GM10248 (cell line): ENCODE data around the gene NGFR.

Experiments
- CTCF ChIA-PET: fragments of 300-600 bp; sonication (Branson Sonifier 250); formaldehyde crosslinking; extraction: SDS; loops from one replicate; lab custom pipeline; 2021; ENCODE audit warnings: antibody characterized with exemption; lab: Yijun Ruan, JAX
- POLR2A ChIA-PET: fragments of 350-650 bp; sonication (Branson Sonifier 250); formaldehyde crosslinking; extraction: SDS; loops from one replicate; lab custom pipeline; 2020; ENCODE audit warnings: antibody characterized with exemption; lab: Yijun Ruan, JAX
- DNase-seq: peaks from one replicate; pipeline ENCODE4 v3.0.0; 2012; ENCODE audit errors: extremely low spot score
- CTCF ChIP-seq: IDR thresholded peaks from 2 replicates; pipeline ENCODE4 v1.5.1; 2012; ENCODE audit warnings: mild to moderate bottlenecking, low read depth; ENCODE audit errors: extremely low read depth, missing control alignments, control extremely low read depth

The NGFR gene

GRCh38 chr17:49483599-49484509 is 11.2 kb upstream of the NGFR start:
- CTCF ChIA-PET = interaction anchor here (2.0 kb wide), 1 partner anchor 74 kb away, joined by 4 read pairs; no protein-coding TSS in a partner anchor
- POLR2A ChIA-PET = no interaction called here
- DNase-seq = no peak
- no peak for TF ChIP-seq CTCF

- POLR2A ChIA-PET = no interaction called here
- no peak for DNase-seq
- CTCF ChIA-PET = interaction anchor here (2.0 kb wide), 1 partner anchor 73 kb away, joined by 4 read pairs; no protein-coding TSS in a partner anchor
- TF ChIP-seq CTCF = no peak
Observed at GRCh38 chr17:49484588-49484987, 10.5 kb upstream of the NGFR start.

GRCh38 chr17:49486012-49486641 is 9.0 kb upstream of the NGFR start:
- CTCF ChIA-PET = interaction anchor here (1.1 kb wide), 1 partner anchor 71 kb away, joined by 3 read pairs; no protein-coding TSS in a partner anchor
- POLR2A ChIA-PET = no interaction called here
- no peak for TF ChIP-seq CTCF
- DNase-seq = no peak

- DNase-seq = no peak
- CTCF ChIA-PET = interaction anchor here (1.5 to 1.6 kb wide), 2 partner anchors 10 to 71 kb away, joined by 3 to 4 read pairs; no protein-coding TSS in a partner anchor
Observed at GRCh38 chr17:49487183-49487582, 7.9 kb upstream of the NGFR start.

GRCh38 chr17:49488612-49489011 is 6.5 kb upstream of the NGFR start:
- ChIA-PET CTCF (interaction anchor here (1.0 to 1.6 kb wide), 3 partner anchors 9 to 68 kb away, joined by 4 read pairs; no protein-coding TSS in a partner anchor), POLR2A (no interaction called here)
- TF ChIP-seq CTCF = no peak
- DNase-seq = no peak

More at GRCh38 chr17:49487183-49487582, 7.9 kb upstream of the NGFR start:
- POLR2A ChIA-PET = no interaction called here
- TF ChIP-seq CTCF = no peak

- TF ChIP-seq CTCF = no peak
- CTCF ChIA-PET = interaction anchor here (1.0 to 1.6 kb wide), 3 partner anchors 8 to 67 kb away, joined by 4 read pairs; no protein-coding TSS in a partner anchor
- POLR2A ChIA-PET = no interaction called here
Observed at GRCh38 chr17:49489348-49489747, 5.7 kb upstream of the NGFR start.

More at GRCh38 chr17:49489348-49489747, 5.7 kb upstream of the NGFR start:
- no peak for DNase-seq
